Measurements from ENCODE around the gene SIDT2. TPM values are rescaled to one million over a fixed set of nuclear protein-coding genes. Genes with fewer than 3 reads are reported as not detected.

Gene SIDT2
- total RNA-seq, 1 donor = 27.5 TPM

- TF ChIP-seq CTCF (IDR thresholded peaks at IDR 0.05; ENCODE audit: extremely low read depth, low read depth, low read length) = no peak
- no peaks in the 10 kb centered on the region for H3K9me3 ChIP-seq (ENCODE audit: low read depth, low read length)
- no peak overlapping the region for H2AFZ ChIP-seq (ENCODE audit: low read length)
- peaks cover 3% of the 10 kb centered on the region for H3K79me2 ChIP-seq (ENCODE audit: insufficient read depth, low read length)
- peaks cover 37% of the 10 kb centered on the region for H3K36me3 ChIP-seq (ENCODE audit: insufficient read depth, low read length)
- H3K4me2 ChIP-seq (ENCODE audit: insufficient read depth, low read length) = peak overlapping the region; percentile 46
- no peaks in the 10 kb centered on the region for H4K20me1 ChIP-seq (ENCODE audit: insufficient read depth, low read length)
- peak; percentile 73 for DNase-seq (ENCODE audit: insufficient read length, low spot score, missing footprints)
- peak overlapping the region; percentile 83 for H3K27ac ChIP-seq (ENCODE audit: low read depth, low read length)
- no peak overlapping the region for H3K4me3 ChIP-seq (ENCODE audit: insufficient read depth, low read length)
- peaks cover 68% of the 10 kb centered on the region for H3K4me1 ChIP-seq (ENCODE audit: insufficient read depth, low read length)
- H3K27me3 ChIP-seq (ENCODE audit: insufficient read depth, low read length) = no peaks in the 10 kb centered on the region
Observed at GRCh38 chr11:117218133-117218915, 39.8 kb downstream of the SIDT2 start.

DNA sequence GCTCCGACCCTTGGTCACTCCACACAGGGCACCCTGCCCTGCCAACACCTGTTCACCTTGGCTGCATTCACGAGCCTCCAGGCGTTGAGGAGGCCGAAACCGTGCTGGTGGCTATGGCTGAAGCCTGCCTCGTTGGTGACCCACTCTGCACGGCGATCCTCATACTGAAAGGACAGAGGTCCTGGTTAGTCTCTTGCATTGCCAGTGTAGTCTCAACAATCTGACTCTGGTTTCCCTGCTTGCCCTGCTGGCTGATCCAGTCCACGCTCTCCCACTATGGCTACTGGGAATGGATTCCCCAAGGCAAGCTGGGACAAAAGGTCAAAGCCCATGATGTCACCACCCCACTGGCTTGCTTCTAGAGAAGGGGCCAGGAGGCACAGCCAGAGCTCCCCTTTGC lies 40.5 kb downstream of the SIDT2 start:
- H3K27ac ChIP-seq (ENCODE audit: low read depth, low read length) = peak overlapping the region; percentile 83
- DNase-seq (ENCODE audit: insufficient read length, low spot score, missing footprints) = no peak
- peaks cover 39% of the 10 kb centered on the region for H3K36me3 ChIP-seq (ENCODE audit: insufficient read depth, low read length)
- peak overlapping the region; percentile 46 for H3K4me2 ChIP-seq (ENCODE audit: insufficient read depth, low read length)
- H3K9me3 ChIP-seq (ENCODE audit: low read depth, low read length) = no peaks in the 10 kb centered on the region
- TF ChIP-seq CTCF (IDR thresholded peaks at IDR 0.05; ENCODE audit: extremely low read depth, low read depth, low read length) = no peak
- H3K4me1 ChIP-seq (ENCODE audit: insufficient read depth, low read length) = peaks cover 68% of the 10 kb centered on the region
- H3K79me2 ChIP-seq (ENCODE audit: insufficient read depth, low read length) = peaks cover 3% of the 10 kb centered on the region
- H3K4me3 ChIP-seq (ENCODE audit: insufficient read depth, low read length) = no peak overlapping the region
- no peaks in the 10 kb centered on the region for H4K20me1 ChIP-seq (ENCODE audit: insufficient read depth, low read length)
- no peak overlapping the region for H2AFZ ChIP-seq (ENCODE audit: low read length)
- no peaks in the 10 kb centered on the region for H3K27me3 ChIP-seq (ENCODE audit: insufficient read depth, low read length)

- no peaks in the 10 kb centered on the region for H3K27me3 ChIP-seq (ENCODE audit: insufficient read depth, low read length)
- H3K79me2 ChIP-seq (ENCODE audit: insufficient read depth, low read length) = peaks cover 3% of the 10 kb centered on the region
- TF ChIP-seq CTCF (IDR thresholded peaks at IDR 0.05; ENCODE audit: extremely low read depth, low read depth, low read length) = no peak
- peaks cover 68% of the 10 kb centered on the region for H3K4me1 ChIP-seq (ENCODE audit: insufficient read depth, low read length)
- H4K20me1 ChIP-seq (ENCODE audit: insufficient read depth, low read length) = no peaks in the 10 kb centered on the region
- no peaks in the 10 kb centered on the region for H3K9me3 ChIP-seq (ENCODE audit: low read depth, low read length)
- peaks cover 39% of the 10 kb centered on the region for H3K36me3 ChIP-seq (ENCODE audit: insufficient read depth, low read length)
- no peak overlapping the region for H2AFZ ChIP-seq (ENCODE audit: low read length)
- H3K4me2 ChIP-seq (ENCODE audit: insufficient read depth, low read length) = no peak overlapping the region
- no peak overlapping the region for H3K4me3 ChIP-seq (ENCODE audit: insufficient read depth, low read length)
- H3K27ac ChIP-seq (ENCODE audit: low read depth, low read length) = peak overlapping the region; percentile 83
- no peak for DNase-seq (ENCODE audit: insufficient read length, low spot score, missing footprints)
Observed at GRCh38 chr11:117219455-117219854, 40.9 kb downstream of the SIDT2 start.

DNA sequence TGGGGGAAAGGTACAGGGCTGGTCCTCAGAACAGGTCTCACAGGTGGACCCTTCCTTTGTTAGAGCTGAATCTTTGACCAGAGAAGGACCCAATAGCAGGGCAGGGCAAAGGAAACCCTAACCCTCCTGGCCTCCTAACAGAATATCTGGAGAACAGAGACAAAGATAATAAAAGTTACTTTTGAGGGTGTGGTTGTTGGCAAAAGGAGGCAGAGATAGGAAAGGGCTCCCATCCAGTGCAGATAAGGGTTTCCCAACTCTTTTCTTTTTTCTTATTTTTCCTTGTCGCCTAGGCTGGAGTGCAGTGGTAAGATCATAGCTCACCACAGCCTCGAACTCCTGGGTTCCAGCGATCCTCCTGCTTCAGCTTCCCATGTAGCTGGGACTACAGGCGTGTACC lies 41.5 kb downstream of the SIDT2 start:
- H4K20me1 ChIP-seq (ENCODE audit: insufficient read depth, low read length) = no peaks in the 10 kb centered on the region
- DNase-seq (ENCODE audit: insufficient read length, low spot score, missing footprints) = no peak
- peaks cover 39% of the 10 kb centered on the region for H3K36me3 ChIP-seq (ENCODE audit: insufficient read depth, low read length)
- H3K27ac ChIP-seq (ENCODE audit: low read depth, low read length) = peak overlapping the region; percentile 21
- H2AFZ ChIP-seq (ENCODE audit: low read length) = no peak overlapping the region
- no peaks in the 10 kb centered on the region for H3K27me3 ChIP-seq (ENCODE audit: insufficient read depth, low read length)
- TF ChIP-seq CTCF (IDR thresholded peaks at IDR 0.05; ENCODE audit: extremely low read depth, low read depth, low read length) = no peak
- peaks cover 68% of the 10 kb centered on the region for H3K4me1 ChIP-seq (ENCODE audit: insufficient read depth, low read length)
- H3K9me3 ChIP-seq (ENCODE audit: low read depth, low read length) = no peaks in the 10 kb centered on the region
- H3K4me2 ChIP-seq (ENCODE audit: insufficient read depth, low read length) = no peak overlapping the region
- no peak overlapping the region for H3K4me3 ChIP-seq (ENCODE audit: insufficient read depth, low read length)
- H3K79me2 ChIP-seq (ENCODE audit: insufficient read depth, low read length) = peaks cover 3% of the 10 kb centered on the region
